ENCODE data around the gene GARIN3. TPM values are rescaled to one million over a fixed set of nuclear protein-coding genes. Genes with fewer than 3 reads are reported as not detected.

The GARIN3 gene
- total RNA-seq, 1 experiment from 2014 or later = not detected

DNA sequence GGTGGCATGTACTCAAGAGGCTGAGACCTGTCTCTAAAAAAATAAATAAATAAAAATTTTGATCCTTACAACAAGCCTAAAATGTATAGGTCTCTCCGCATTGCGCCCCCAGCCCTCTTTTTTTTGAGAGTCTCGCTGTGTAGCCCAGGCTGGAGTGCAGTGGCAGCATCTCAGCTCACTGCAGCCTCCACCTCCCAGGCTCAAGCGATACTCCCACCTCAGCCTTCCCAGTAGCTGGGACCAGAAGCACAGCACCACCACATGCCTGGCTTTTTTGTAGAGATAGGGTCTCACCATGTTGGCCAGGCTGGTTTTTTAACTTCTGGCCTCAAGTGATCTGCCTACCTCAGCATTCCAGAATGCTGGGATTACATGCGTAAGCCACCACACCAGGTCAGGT, 2.2 kb upstream of the GARIN3 start:
- TF ChIP-seq, protein P1, sequence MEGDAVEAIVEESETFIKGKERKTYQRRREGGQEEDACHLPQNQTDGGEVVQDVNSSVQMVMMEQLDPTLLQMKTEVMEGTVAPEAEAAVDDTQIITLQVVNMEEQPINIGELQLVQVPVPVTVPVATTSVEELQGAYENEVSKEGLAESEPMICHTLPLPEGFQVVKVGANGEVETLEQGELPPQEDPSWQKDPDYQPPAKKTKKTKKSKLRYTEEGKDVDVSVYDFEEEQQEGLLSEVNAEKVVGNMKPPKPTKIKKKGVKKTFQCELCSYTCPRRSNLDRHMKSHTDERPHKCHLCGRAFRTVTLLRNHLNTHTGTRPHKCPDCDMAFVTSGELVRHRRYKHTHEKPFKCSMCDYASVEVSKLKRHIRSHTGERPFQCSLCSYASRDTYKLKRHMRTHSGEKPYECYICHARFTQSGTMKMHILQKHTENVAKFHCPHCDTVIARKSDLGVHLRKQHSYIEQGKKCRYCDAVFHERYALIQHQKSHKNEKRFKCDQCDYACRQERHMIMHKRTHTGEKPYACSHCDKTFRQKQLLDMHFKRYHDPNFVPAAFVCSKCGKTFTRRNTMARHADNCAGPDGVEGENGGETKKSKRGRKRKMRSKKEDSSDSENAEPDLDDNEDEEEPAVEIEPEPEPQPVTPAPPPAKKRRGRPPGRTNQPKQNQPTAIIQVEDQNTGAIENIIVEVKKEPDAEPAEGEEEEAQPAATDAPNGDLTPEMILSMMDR (conservative IDR thresholded peaks at IDR 0.05) = no peak
- H3K4me3 Mint-ChIP-seq = no peak overlapping the region
- Histone ChIP-seq H2BK5ac (ENCODE audit: insufficient read length, low read length) (no peak overlapping the region), H3K23ac (ENCODE audit: insufficient read length, low read depth, low read length) (no peak overlapping the region), H4K91ac (ENCODE audit: insufficient read length, low read depth, low read length) (no peak overlapping the region), H3K79me1 (ENCODE audit: insufficient read depth, low read depth, low read length, poor library complexity, severe bottlenecking) (no peaks in the 10 kb centered on the region), H2BK20ac (ENCODE audit: low read depth, low read length, poor library complexity, severe bottlenecking) (no peak overlapping the region), H3T11ph (ENCODE audit: low read length) (no peak overlapping the region), H3K14ac (ENCODE audit: insufficient read depth, low read length) (no peak overlapping the region), H4K5ac (ENCODE audit: insufficient read length, low read depth, low read length) (no peak overlapping the region), H3K23me2 (ENCODE audit: insufficient read length, low read depth, low read length, poor library complexity, severe bottlenecking) (no peaks in the 10 kb centered on the region), H2AFZ (ENCODE audit: low read length) (no peak overlapping the region), H3K27me3 (ENCODE audit: insufficient read depth, low read length) (no peaks in the 10 kb centered on the region), H3K27ac (ENCODE audit: insufficient read length, low read depth, low read length) (no peak overlapping the region), H3K9me3 (ENCODE audit: control insufficient read depth, low read depth, low read length) (no peaks in the 10 kb centered on the region), H3K79me2 (ENCODE audit: insufficient read depth, low read length) (no peaks in the 10 kb centered on the region), H2BK15ac (ENCODE audit: low read depth, low read length) (no peak overlapping the region), H3K4me1 (ENCODE audit: insufficient read depth, low read length) (no peaks in the 10 kb centered on the region), H4K8ac (replicated peaks; ENCODE audit: insufficient read length, low read depth, low read length) (no peak overlapping the region), H3K56ac (ENCODE audit: insufficient read length, low read depth, low read length) (no peak overlapping the region), H3K18ac (ENCODE audit: insufficient read length, low read depth, low read length) (no peak overlapping the region), H4K20me1 (ENCODE audit: control insufficient read depth, insufficient read depth, insufficient read length) (no peaks in the 10 kb centered on the region), H3K4ac (ENCODE audit: low read depth, low read length) (no peak overlapping the region), H2AK5ac (ENCODE audit: insufficient read length, low read length) (no peak overlapping the region), H2BK120ac (ENCODE audit: low read depth, low read length, poor library complexity, severe bottlenecking) (no peak overlapping the region), H2BK12ac (ENCODE audit: insufficient read length, low read depth, low read length) (no peak overlapping the region), H3K4me2 (ENCODE audit: insufficient read depth, insufficient read length, low read length) (no peak overlapping the region), H3K9ac (ENCODE audit: extremely low read depth, insufficient read length, low read length) (no peak overlapping the region)
- peaks cover 0 to 6% (median 0%) of the 10 kb centered on the region in 3 experiments; a peak in 2 of 7 replicates for H3K36me3 Mint-ChIP-seq (ENCODE audit: insufficient read depth in 1 of 3, low read depth in 3 of 3)
- H3K27ac Mint-ChIP-seq = no peak overlapping the region; a peak in 1 of 7 replicates
- peaks cover 3 to 5% of the 10 kb centered on the region in 2 experiments; a peak in 4 of 5 replicates for H3K9me3 Mint-ChIP-seq
- H3K4me1 Mint-ChIP-seq = peaks cover 23 to 27% of the 10 kb centered on the region in 2 experiments
- DNase-seq = no peak
- H3K27me3 Mint-ChIP-seq (ENCODE audit: low read depth) = no peaks in the 10 kb centered on the region; the same call in 1 of the 2 replicates
- WGBS (ENCODE audit: extremely low coverage, insufficient read length, low lambda C conversion rate) = no CpG with 5 or more reads among the region's 5 CpGs

Measured in H9 (cell line).